ENCODE data around the gene SEMA4D. TPM values are rescaled to one million over a fixed set of nuclear protein-coding genes. Genes with fewer than 3 reads are reported as not detected.

Gene SEMA4D
- total and polyA plus RNA-seq, 2 experiments from 2014 or later = 9.4 to 10.4 TPM

GRCh38 chr9:89446261-89446960, 51.5 kb downstream of the SEMA4D start:
- TF ChIP-seq EZH2phosphoT487 (IDR thresholded peaks at IDR 0.05; ENCODE audit: low read depth, severe bottlenecking, unreplicated experiment) = no peak
- no peak for TF ChIP-seq CTCF (IDR thresholded peaks at IDR 0.05; ENCODE audit: poor library complexity)
- TF ChIP-seq EZH2 (IDR thresholded peaks at IDR 0.05; ENCODE audit: borderline replicate concordance) = no peak
- Histone ChIP-seq H3K27me3 (no peaks in the 10 kb centered on the region), H3K36me3 (replicated peaks; ENCODE audit: insufficient read depth, low read depth) (no peaks in the 10 kb centered on the region), H3K9me2 (replicated peaks; ENCODE audit: insufficient read depth) (no peaks in the 10 kb centered on the region), H3K4me1 (ENCODE audit: insufficient read depth) (peaks cover 12% of the 10 kb centered on the region), H4K20me1 (ENCODE audit: insufficient read depth, poor library complexity, severe bottlenecking) (no peaks in the 10 kb centered on the region), H3K4me3 (no peak overlapping the region), H3K9me3 (ENCODE audit: low read depth) (no peaks in the 10 kb centered on the region), H3K79me2 (no peaks in the 10 kb centered on the region), H2AFZ (no peak overlapping the region), H3K4me2 (no peak overlapping the region), H3K27ac (no peak overlapping the region)
- WGBS (ENCODE audit: low lambda C conversion rate, missing lambda C conversion rate) = 92% methylated on average over 13 of the region's 13 CpGs
- DNase-seq (ENCODE audit: low spot score) = no peak

- no peak overlapping the region for H3K4me2 ChIP-seq
- no peaks in the 10 kb centered on the region for H3K36me3 ChIP-seq (replicated peaks; ENCODE audit: insufficient read depth, low read depth)
- no peaks in the 10 kb centered on the region for H3K9me3 ChIP-seq (ENCODE audit: low read depth)
- H3K9me2 ChIP-seq (replicated peaks; ENCODE audit: insufficient read depth) = no peaks in the 10 kb centered on the region
- H3K27me3 ChIP-seq = no peaks in the 10 kb centered on the region
- DNase-seq (ENCODE audit: low spot score) = no peak
- H3K4me1 ChIP-seq (ENCODE audit: insufficient read depth) = peaks cover 14% of the 10 kb centered on the region
- no peaks in the 10 kb centered on the region for H4K20me1 ChIP-seq (ENCODE audit: insufficient read depth, poor library complexity, severe bottlenecking)
- H2AFZ ChIP-seq = no peak overlapping the region
- WGBS (ENCODE audit: low lambda C conversion rate, missing lambda C conversion rate) = 92% methylated on average over 8 of the region's 8 CpGs
- no peaks in the 10 kb centered on the region for H3K79me2 ChIP-seq
- no peak overlapping the region for H3K4me3 ChIP-seq
- no peak overlapping the region for H3K27ac ChIP-seq
- TF ChIP-seq EZH2phosphoT487 (IDR thresholded peaks at IDR 0.05; ENCODE audit: low read depth, severe bottlenecking, unreplicated experiment) (no peak), EZH2 (IDR thresholded peaks at IDR 0.05; ENCODE audit: borderline replicate concordance) (no peak), CTCF (IDR thresholded peaks at IDR 0.05; ENCODE audit: poor library complexity) (no peak)
These were observed 52.1 kb downstream of the SEMA4D start for GRCh38 chr9:89445801-89446251.

GRCh38 chr9:89444925-89445765, 52.8 kb downstream of the SEMA4D start:
- no peak for DNase-seq (ENCODE audit: low spot score)
- no peaks in the 10 kb centered on the region for H3K9me2 ChIP-seq (replicated peaks; ENCODE audit: insufficient read depth)
- H3K27ac ChIP-seq = no peak overlapping the region
- H2AFZ ChIP-seq = no peak overlapping the region
- peaks cover 14% of the 10 kb centered on the region for H3K4me1 ChIP-seq (ENCODE audit: insufficient read depth)
- TF ChIP-seq CTCF (IDR thresholded peaks at IDR 0.05; ENCODE audit: poor library complexity) (no peak), EZH2phosphoT487 (IDR thresholded peaks at IDR 0.05; ENCODE audit: low read depth, severe bottlenecking, unreplicated experiment) (no peak), EZH2 (IDR thresholded peaks at IDR 0.05; ENCODE audit: borderline replicate concordance) (no peak)
- H3K36me3 ChIP-seq (replicated peaks; ENCODE audit: insufficient read depth, low read depth) = no peaks in the 10 kb centered on the region
- no peak overlapping the region for H3K4me2 ChIP-seq
- no peak overlapping the region for H3K4me3 ChIP-seq
- 83% methylated on average over 16 of the region's 16 CpGs for WGBS (ENCODE audit: low lambda C conversion rate, missing lambda C conversion rate)
- no peaks in the 10 kb centered on the region for H3K27me3 ChIP-seq
- H3K79me2 ChIP-seq = no peaks in the 10 kb centered on the region
- no peaks in the 10 kb centered on the region for H4K20me1 ChIP-seq (ENCODE audit: insufficient read depth, poor library complexity, severe bottlenecking)
- H3K9me3 ChIP-seq (ENCODE audit: low read depth) = no peaks in the 10 kb centered on the region
